Gastroesophageal sphincter (tissue), 3 donors: Measurements from ENCODE around the gene HSD17B13.

Experiments
- EP300 ChIP-seq: sonication (generic); formaldehyde crosslinking; IDR thresholded peaks from one replicate; pipeline ENCODE4 v1.6.1; 2017; ENCODE audit warnings: antibody characterized with exemption, mild to moderate bottlenecking
- POLR2A ChIP-seq, 2 donors: fragments of 450-650 bp; IDR thresholded peaks; one replicate each; pipeline ENCODE4 v1.6.1; 2017; ENCODE audit warnings: antibody characterized with exemption in 2 of 2, mild to moderate bottlenecking in 2 of 2, moderate library complexity in 1 of 2
- POLR2AphosphoS5 ChIP-seq: sonication (generic); formaldehyde crosslinking; IDR thresholded peaks from one replicate; pipeline ENCODE4 v1.6.1; 2017; ENCODE audit warnings: antibody characterized with exemption
- TF ChIP-seq, protein P1 (sequence below), 4 experiments: fragments of 200-600 bp in 2 of 4; fragments of 450-650 bp in 2 of 4; sonication (generic) in 1 of 4; IDR thresholded peaks; one replicate each; pipeline ENCODE4 v1.5.1; 2017 to 2019; ENCODE audit warnings: antibody characterized with exemption in 4 of 4, mild to moderate bottlenecking in 2 of 4, moderate library complexity in 2 of 4

DNA sequence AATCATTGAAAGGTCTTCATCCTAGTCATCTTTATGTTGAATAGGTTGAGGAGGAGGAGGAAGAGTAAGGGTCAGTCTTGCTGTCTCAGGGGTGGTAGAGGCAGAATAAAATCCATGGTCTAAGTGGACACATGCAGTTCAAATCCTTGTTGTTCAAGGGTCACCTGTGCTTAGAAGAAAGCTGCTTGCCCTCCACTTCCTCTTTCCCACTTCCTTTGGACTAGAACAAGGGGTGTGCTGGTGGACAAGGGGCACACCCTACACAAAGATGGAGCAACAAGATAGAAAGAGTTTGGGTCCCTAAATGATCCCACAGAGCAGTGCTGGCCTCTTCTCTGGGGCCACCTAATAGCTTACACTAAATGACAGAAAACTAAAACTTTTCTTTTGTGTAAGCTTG, 47.9 kb downstream of the HSD17B13 start:
- TF ChIP-seq, protein P1, sequence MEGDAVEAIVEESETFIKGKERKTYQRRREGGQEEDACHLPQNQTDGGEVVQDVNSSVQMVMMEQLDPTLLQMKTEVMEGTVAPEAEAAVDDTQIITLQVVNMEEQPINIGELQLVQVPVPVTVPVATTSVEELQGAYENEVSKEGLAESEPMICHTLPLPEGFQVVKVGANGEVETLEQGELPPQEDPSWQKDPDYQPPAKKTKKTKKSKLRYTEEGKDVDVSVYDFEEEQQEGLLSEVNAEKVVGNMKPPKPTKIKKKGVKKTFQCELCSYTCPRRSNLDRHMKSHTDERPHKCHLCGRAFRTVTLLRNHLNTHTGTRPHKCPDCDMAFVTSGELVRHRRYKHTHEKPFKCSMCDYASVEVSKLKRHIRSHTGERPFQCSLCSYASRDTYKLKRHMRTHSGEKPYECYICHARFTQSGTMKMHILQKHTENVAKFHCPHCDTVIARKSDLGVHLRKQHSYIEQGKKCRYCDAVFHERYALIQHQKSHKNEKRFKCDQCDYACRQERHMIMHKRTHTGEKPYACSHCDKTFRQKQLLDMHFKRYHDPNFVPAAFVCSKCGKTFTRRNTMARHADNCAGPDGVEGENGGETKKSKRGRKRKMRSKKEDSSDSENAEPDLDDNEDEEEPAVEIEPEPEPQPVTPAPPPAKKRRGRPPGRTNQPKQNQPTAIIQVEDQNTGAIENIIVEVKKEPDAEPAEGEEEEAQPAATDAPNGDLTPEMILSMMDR (IDR thresholded peaks at IDR 0.05), result no peak
- TF ChIP-seq POLR2AphosphoS5 (no peak), POLR2A (IDR thresholded peaks at IDR 0.05) (no peak), EP300 (no peak)
